Neuronal stem cell (in vitro differentiated cells): ENCODE results near the gene VPS8.

Experiments used
- DNase-seq: peaks from one replicate; pipeline ENCODE4 v3.0.0-alpha.2; 2013; ENCODE audit warnings: low spot score
- H2AFZ ChIP-seq: one replicate; pipeline ENCODE4 v1.6.1; 2013; ENCODE audit warnings: mild to moderate bottlenecking, low read length, inconsistent platforms
- H2AK5ac ChIP-seq: 2 replicates; pipeline ENCODE4 v1.6.1; 2013; ENCODE audit warnings: low read depth, mild to moderate bottlenecking, inconsistent platforms, low read length, moderate library complexity, mixed read lengths
- H2BK120ac ChIP-seq: 2 replicates; pipeline ENCODE4 v1.6.1; 2013; ENCODE audit warnings: low read depth, mild to moderate bottlenecking, inconsistent platforms, low read length, moderate library complexity, mixed read lengths
- H2BK12ac ChIP-seq: one replicate; pipeline ENCODE4 v1.6.1; 2013; ENCODE audit warnings: low read length, inconsistent platforms
- H2BK15ac ChIP-seq: 2 replicates; pipeline ENCODE4 v1.6.1; 2013; ENCODE audit warnings: mild to moderate bottlenecking, low read length, inconsistent platforms, mixed read lengths
- H2BK5ac ChIP-seq: one replicate; pipeline ENCODE4 v1.6.1; 2013; ENCODE audit warnings: inconsistent platforms, mild to moderate bottlenecking, low read length, moderate library complexity
- H3K14ac ChIP-seq: one replicate; pipeline ENCODE4 v1.6.1; 2013; ENCODE audit warnings: low read length, inconsistent platforms
- H3K18ac ChIP-seq: 2 replicates; pipeline ENCODE4 v1.6.1; 2013; ENCODE audit warnings: low read length, inconsistent platforms
- H3K23ac ChIP-seq: 2 replicates; pipeline ENCODE4 v1.6.1; 2013; ENCODE audit warnings: low read depth, mild to moderate bottlenecking, mixed read lengths, low read length, inconsistent platforms; ENCODE audit not compliant: poor library complexity
- H3K27ac ChIP-seq: replicated peaks from 3 replicates; pipeline ENCODE4 v1.5.1; 2013; ENCODE audit warnings: low read length, inconsistent platforms
- H3K27me3 ChIP-seq, 3 experiments: 2 replicates each; pipeline ENCODE4 v1.6.1; 2013; ENCODE audit warnings: low read length in 3 of 3, mild to moderate bottlenecking in 2 of 3, inconsistent platforms in 1 of 3, low read depth in 1 of 3, mixed read lengths in 1 of 3, moderate library complexity in 1 of 3; ENCODE audit not compliant: control insufficient read depth in 3 of 3, insufficient read depth in 3 of 3
- H3K36me3 ChIP-seq, 2 donors: replicated peaks in 1 of 2; 2 replicates each; pipeline ENCODE4 v1.6.1; 2013; ENCODE audit warnings: low read length in 2 of 2; ENCODE audit not compliant: control insufficient read depth in 2 of 2, insufficient read depth in 2 of 2
- H3K4ac ChIP-seq: 2 replicates; pipeline ENCODE4 v1.6.1; 2013; ENCODE audit warnings: inconsistent platforms, mild to moderate bottlenecking, low read length, moderate library complexity
- H3K4me1 ChIP-seq, 2 donors: 1 replicate in 1 of 2; 2 replicates in 1 of 2; pipeline ENCODE4 v1.6.1; 2013; ENCODE audit warnings: low read length in 2 of 2, low read depth in 1 of 2; ENCODE audit not compliant: control insufficient read depth in 2 of 2, insufficient read depth in 1 of 2
- H3K4me2 ChIP-seq: one replicate; pipeline ENCODE4 v1.6.1; 2013; ENCODE audit warnings: mild to moderate bottlenecking, low read length, inconsistent platforms; ENCODE audit not compliant: insufficient read depth, poor library complexity, severe bottlenecking
- H3K4me3 ChIP-seq, 2 donors: 2 replicates each; pipeline ENCODE4 v1.5.1; 2013; ENCODE audit warnings: low read length in 2 of 2, mild to moderate bottlenecking in 2 of 2, inconsistent platforms in 1 of 2, moderate library complexity in 1 of 2
- H3K79me1 ChIP-seq: one replicate; pipeline ENCODE4 v1.6.1; 2013; ENCODE audit warnings: low read depth, mild to moderate bottlenecking, inconsistent platforms, low read length, moderate library complexity
- H3K9ac ChIP-seq: one replicate; pipeline ENCODE4 v1.6.1; 2013; ENCODE audit warnings: mild to moderate bottlenecking, low read depth, low read length, inconsistent platforms; ENCODE audit not compliant: poor library complexity
- H3K9me3 ChIP-seq, 2 donors: replicated peaks in 1 of 2; 2 replicates each; pipeline versions ENCODE3 to v1.6.1; 2013; ENCODE audit warnings: low read length in 2 of 2, mild to moderate bottlenecking in 2 of 2, inconsistent platforms in 1 of 2, low read depth in 1 of 2, mixed read lengths in 1 of 2, moderate library complexity in 1 of 2; ENCODE audit not compliant: control insufficient read depth in 2 of 2, insufficient read depth in 1 of 2
- H4K8ac ChIP-seq: one replicate; pipeline ENCODE4 v1.6.1; 2013; ENCODE audit warnings: low read depth, mild to moderate bottlenecking, inconsistent platforms, low read length, moderate library complexity
- H4K91ac ChIP-seq: one replicate; pipeline ENCODE4 v1.6.1; 2013; ENCODE audit warnings: low read length, low read depth, mild to moderate bottlenecking, inconsistent platforms; ENCODE audit not compliant: poor library complexity
- WGBS, 2 donors: extraction: QIAGEN DNeasy Blood & Tissue Kit; methylation state at CpG; one replicate each; pipeline ENCODE4 v1.1.7; 2013; ENCODE audit warnings: missing lambda C conversion rate in 2 of 2, mixed read lengths in 1 of 2; ENCODE audit not compliant: insufficient read length in 2 of 2, insufficient replicate concordance in 1 of 2; ENCODE audit errors: extremely low coverage in 2 of 2; 5-methylcytosine and 5-hydroxymethylcytosine counted together

The VPS8 gene

GRCh38 chr3:184965639-184966430 is 153.9 kb downstream of the VPS8 start:
- Histone ChIP-seq H3K27ac (no peak overlapping the region), H3K23ac (no peak overlapping the region), H3K36me3 (peaks cover 5 to 24% of the 10 kb centered on the region in 2 donors), H2BK12ac (no peak overlapping the region), H2BK120ac (no peak overlapping the region), H2AFZ (no peak overlapping the region), H2BK15ac (no peak overlapping the region), H3K9ac (no peak overlapping the region), H3K14ac (no peak overlapping the region), H3K4me1 (no peaks in the 10 kb centered on the region), H3K18ac (no peak overlapping the region), H3K27me3 (no peaks in the 10 kb centered on the region), H2AK5ac (no peak overlapping the region), H3K9me3 (no peaks in the 10 kb centered on the region), H3K4me2 (no peak overlapping the region), H3K79me1 (no peaks in the 10 kb centered on the region), H4K91ac (no peak overlapping the region), H3K4ac (no peak overlapping the region), H3K4me3 (no peak overlapping the region), H2BK5ac (no peak overlapping the region), H4K8ac (no peak overlapping the region)
- DNase-seq: no peak
- WGBS, 2 donors: no CpG with 5 or more reads among the region's 6 CpGs

- H3K79me1 ChIP-seq: no peaks in the 10 kb centered on the region
- H3K4ac ChIP-seq: no peak overlapping the region
- H2BK12ac ChIP-seq: no peak overlapping the region
- no peak overlapping the region for H2BK15ac ChIP-seq
- no peak overlapping the region for H4K91ac ChIP-seq
- H3K9ac ChIP-seq: no peak overlapping the region
- H3K9me3 ChIP-seq: no peaks in the 10 kb centered on the region
- H3K23ac ChIP-seq: no peak overlapping the region
- no peak overlapping the region for H3K14ac ChIP-seq
- no peak overlapping the region for H3K4me2 ChIP-seq
- H3K18ac ChIP-seq: no peak overlapping the region
- no peak overlapping the region for H2BK5ac ChIP-seq
- H4K8ac ChIP-seq: no peak overlapping the region
- no peak overlapping the region for H2BK120ac ChIP-seq
- H3K36me3 ChIP-seq: peaks cover 5 to 34% of the 10 kb centered on the region in 2 donors
- H2AFZ ChIP-seq: no peak overlapping the region
- no peaks in the 10 kb centered on the region for H3K27me3 ChIP-seq
- DNase-seq: no peak
- no peak overlapping the region for H3K27ac ChIP-seq
- H3K4me3 ChIP-seq: no peak overlapping the region
- WGBS, 2 donors: no CpG with 5 or more reads among the region's 1 CpG
- no peaks in the 10 kb centered on the region for H3K4me1 ChIP-seq
- no peak overlapping the region for H2AK5ac ChIP-seq
Measured at GRCh38 chr3:184968115-184968514, 156.1 kb downstream of the VPS8 start.

GRCh38 chr3:184970186-184970585 is 158.2 kb downstream of the VPS8 start:
- H2BK15ac ChIP-seq: no peak overlapping the region
- no peak overlapping the region for H3K4ac ChIP-seq
- no peak overlapping the region for H3K23ac ChIP-seq
- no peak overlapping the region for H3K14ac ChIP-seq
- H3K9me3 ChIP-seq: no peaks in the 10 kb centered on the region
- H2AK5ac ChIP-seq: no peak overlapping the region
- no peak overlapping the region for H3K4me2 ChIP-seq
- H4K8ac ChIP-seq: no peak overlapping the region
- H3K27ac ChIP-seq: no peak overlapping the region
- no peak overlapping the region for H3K4me3 ChIP-seq
- H3K9ac ChIP-seq: no peak overlapping the region
- no peaks in the 10 kb centered on the region for H3K79me1 ChIP-seq
- H2AFZ ChIP-seq: no peak overlapping the region
- no CpG with 5 or more reads among the region's 3 CpGs for WGBS, 2 donors
- no peak overlapping the region for H3K18ac ChIP-seq
- H4K91ac ChIP-seq: no peak overlapping the region
- H2BK12ac ChIP-seq: no peak overlapping the region
- no peaks in the 10 kb centered on the region for H3K27me3 ChIP-seq
- H2BK120ac ChIP-seq: no peak overlapping the region
- DNase-seq: no peak
- H3K36me3 ChIP-seq: peaks cover 5 to 28% of the 10 kb centered on the region in 2 donors
- no peak overlapping the region for H2BK5ac ChIP-seq
- H3K4me1 ChIP-seq: no peaks in the 10 kb centered on the region

GRCh38 chr3:184977796-184978195 is 165.8 kb downstream of the VPS8 start:
- no peak overlapping the region for H2AFZ ChIP-seq
- H2BK15ac ChIP-seq: no peak overlapping the region
- H4K8ac ChIP-seq: no peak overlapping the region
- H3K79me1 ChIP-seq: no peaks in the 10 kb centered on the region
- no peak overlapping the region for H3K4ac ChIP-seq
- no peak overlapping the region for H2BK120ac ChIP-seq
- H3K18ac ChIP-seq: no peak overlapping the region
- H2BK12ac ChIP-seq: no peak overlapping the region
- H3K4me1 ChIP-seq: no peaks in the 10 kb centered on the region
- DNase-seq: no peak
- H3K9me3 ChIP-seq: no peaks in the 10 kb centered on the region
- H2AK5ac ChIP-seq: no peak overlapping the region
- H3K14ac ChIP-seq: no peak overlapping the region
- H3K36me3 ChIP-seq: peaks cover 0 to 3% of the 10 kb centered on the region in 2 donors
- no peak overlapping the region for H4K91ac ChIP-seq
- no CpG with 5 or more reads among the region's 1 CpG for WGBS, 2 donors
- no peak overlapping the region for H3K9ac ChIP-seq
- H3K4me2 ChIP-seq: no peak overlapping the region
- H3K27me3 ChIP-seq: no peaks in the 10 kb centered on the region
- H2BK5ac ChIP-seq: no peak overlapping the region
- H3K27ac ChIP-seq: no peak overlapping the region
- no peak overlapping the region for H3K23ac ChIP-seq
- H3K4me3 ChIP-seq: no peak overlapping the region
